Neural progenitor cell (in vitro differentiated cells): ENCODE data around the gene C1QTNF1.

Experiments
- EZH2 ChIP-seq: fragments of 200-600 bp; sonication (generic); IDR thresholded peaks from 2 replicates; pipeline ENCODE4 v1.6.1; 2017; ENCODE audit warnings: antibody characterized with exemption, mild to moderate bottlenecking, moderate library complexity
- EZH2phosphoT487 ChIP-seq: fragments of 200-600 bp; sonication (generic); IDR thresholded peaks from 2 replicates; pipeline ENCODE4 v1.6.1; 2017; ENCODE audit warnings: antibody characterized with exemption
- TF ChIP-seq, protein P1 (sequence below): fragments of 200-600 bp; sonication (generic); IDR thresholded peaks from 2 replicates; pipeline ENCODE4 v1.5.1; 2017; ENCODE audit warnings: antibody characterized with exemption, mild to moderate bottlenecking

DNA sequence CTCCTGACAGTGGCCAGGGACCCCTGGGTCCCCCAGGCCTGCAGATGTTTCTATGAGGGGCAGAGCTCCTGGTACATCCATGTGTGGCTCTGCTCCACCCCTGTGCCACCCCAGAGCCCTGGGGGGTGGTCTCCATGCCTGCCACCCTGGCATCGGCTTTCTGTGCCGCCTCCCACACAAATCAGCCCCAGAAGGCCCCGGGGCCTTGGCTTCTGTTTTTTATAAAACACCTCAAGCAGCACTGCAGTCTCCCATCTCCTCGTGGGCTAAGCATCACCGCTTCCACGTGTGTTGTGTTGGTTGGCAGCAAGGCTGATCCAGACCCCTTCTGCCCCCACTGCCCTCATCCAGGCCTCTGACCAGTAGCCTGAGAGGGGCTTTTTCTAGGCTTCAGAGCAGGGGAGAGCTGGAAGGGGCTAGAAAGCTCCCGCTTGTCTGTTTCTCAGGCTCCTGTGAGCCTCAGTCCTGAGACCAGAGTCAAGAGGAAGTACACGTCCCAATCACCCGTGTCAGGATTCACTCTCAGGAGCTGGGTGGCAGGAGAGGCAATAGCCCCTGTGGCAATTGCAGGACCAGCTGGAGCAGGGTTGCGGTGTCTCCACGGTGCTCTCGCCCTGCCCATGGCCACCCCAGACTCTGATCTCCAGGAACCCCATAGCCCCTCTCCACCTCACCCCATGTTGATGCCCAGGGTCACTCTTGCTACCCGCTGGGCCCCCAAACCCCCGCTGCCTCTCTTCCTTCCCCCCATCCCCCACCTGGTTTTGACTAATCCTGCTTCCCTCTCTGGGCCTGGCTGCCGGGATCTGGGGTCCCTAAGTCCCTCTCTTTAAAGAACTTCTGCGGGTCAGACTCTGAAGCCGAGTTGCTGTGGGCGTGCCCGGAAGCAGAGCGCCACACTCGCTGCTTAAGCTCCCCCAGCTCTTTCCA lies 25.1 kb downstream of the C1QTNF1 start:
- TF ChIP-seq, protein P1, sequence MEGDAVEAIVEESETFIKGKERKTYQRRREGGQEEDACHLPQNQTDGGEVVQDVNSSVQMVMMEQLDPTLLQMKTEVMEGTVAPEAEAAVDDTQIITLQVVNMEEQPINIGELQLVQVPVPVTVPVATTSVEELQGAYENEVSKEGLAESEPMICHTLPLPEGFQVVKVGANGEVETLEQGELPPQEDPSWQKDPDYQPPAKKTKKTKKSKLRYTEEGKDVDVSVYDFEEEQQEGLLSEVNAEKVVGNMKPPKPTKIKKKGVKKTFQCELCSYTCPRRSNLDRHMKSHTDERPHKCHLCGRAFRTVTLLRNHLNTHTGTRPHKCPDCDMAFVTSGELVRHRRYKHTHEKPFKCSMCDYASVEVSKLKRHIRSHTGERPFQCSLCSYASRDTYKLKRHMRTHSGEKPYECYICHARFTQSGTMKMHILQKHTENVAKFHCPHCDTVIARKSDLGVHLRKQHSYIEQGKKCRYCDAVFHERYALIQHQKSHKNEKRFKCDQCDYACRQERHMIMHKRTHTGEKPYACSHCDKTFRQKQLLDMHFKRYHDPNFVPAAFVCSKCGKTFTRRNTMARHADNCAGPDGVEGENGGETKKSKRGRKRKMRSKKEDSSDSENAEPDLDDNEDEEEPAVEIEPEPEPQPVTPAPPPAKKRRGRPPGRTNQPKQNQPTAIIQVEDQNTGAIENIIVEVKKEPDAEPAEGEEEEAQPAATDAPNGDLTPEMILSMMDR, result no peak
- TF ChIP-seq EZH2phosphoT487, result no peak
- TF ChIP-seq EZH2, result no peak
